B cell (primary cell): ENCODE results near the gene TOPAZ1. TPM values are rescaled to one million over a fixed set of nuclear protein-coding genes. Genes with fewer than 3 reads are reported as not detected.

Experiments used
- ATAC-seq: fragments of 200-7000 bp; cut with Tn5 transposase; one replicate; pipeline ENCODE4 v1.10.0; 2021; ENCODE audit warnings: low read depth, mild to moderate bottlenecking, moderate number of reproducible peaks, moderate library complexity
- CTCF ChIA-PET: fragments of 350-600 bp; sonication (Branson Sonifier 250); formaldehyde crosslinking; loops from one replicate; lab custom pipeline; 2021; ENCODE audit warnings: antibody characterized with exemption, inconsistent platforms; lab: Charles Lee
- POLR2A ChIA-PET: fragments of 350-600 bp; sonication (Branson Sonifier 250); formaldehyde crosslinking; loops from one replicate; lab custom pipeline; 2021; ENCODE audit warnings: antibody characterized with exemption; lab: Charles Lee
- DNase-seq: peaks from one replicate; pipeline ENCODE4 v3.0.0; 2013
- H2AFZ ChIP-seq: 2 replicates; pipeline ENCODE4 v1.6.1; 2012; ENCODE audit warnings: mild to moderate bottlenecking, low read depth, low read length; ENCODE audit not compliant: insufficient read depth, poor library complexity, severe bottlenecking
- H3K27ac ChIP-seq, 2 donors: 1 replicate in 1 of 2; 2 replicates in 1 of 2; pipeline ENCODE4 v1.5.1; 2012 to 2013; ENCODE audit warnings: low read length in 2 of 2, mild to moderate bottlenecking in 2 of 2, moderate library complexity in 1 of 2
- H3K27me3 ChIP-seq, 4 experiments: fragments of 200-600 bp in 1 of 4; sonication (generic) in 1 of 4; replicated peaks in 1 of 4; 1 replicate in 2 of 4; 2 replicates in 2 of 4; pipeline versions ENCODE4 v1.6.1 to v1.7.0; 2013 to 2016; ENCODE audit warnings: low read length in 3 of 4, mild to moderate bottlenecking in 2 of 4, mixed read lengths in 1 of 4, moderate library complexity in 1 of 4; ENCODE audit not compliant: insufficient read depth in 4 of 4, control insufficient read depth in 3 of 4; ENCODE audit errors: control extremely low read depth in 1 of 4
- H3K36me3 ChIP-seq, 2 experiments: replicated peaks in 1 of 2; 1 replicate in 1 of 2; 2 replicates in 1 of 2; pipeline versions ENCODE4 v1.6.1 to v1.7.1; 2013; ENCODE audit warnings: low read length in 1 of 2; ENCODE audit not compliant: insufficient read depth in 2 of 2, control insufficient read depth in 1 of 2; ENCODE audit errors: control extremely low read depth in 1 of 2, extremely low read depth in 1 of 2
- H3K4me1 ChIP-seq, 2 donors: fragments of 200-600 bp in 1 of 2; sonication (generic) in 1 of 2; 1 replicate in 1 of 2; 2 replicates in 1 of 2; pipeline versions ENCODE4 v1.5.1 to v1.6.1; 2013 to 2017; ENCODE audit warnings: low read length in 2 of 2; ENCODE audit not compliant: control insufficient read depth in 2 of 2, insufficient read depth in 2 of 2
- H3K4me2 ChIP-seq: replicated peaks from 2 replicates; pipeline ENCODE3; 2012; ENCODE audit warnings: mild to moderate bottlenecking, low read depth, low read length; ENCODE audit not compliant: poor library complexity, severe bottlenecking
- H3K4me3 ChIP-seq, 5 experiments: fragments of 200-600 bp in 1 of 5; sonication (generic) in 1 of 5; 1 replicate in 3 of 5; 2 replicates in 2 of 5; pipeline versions ENCODE4 v1.5.1 to v1.7.0; 2011 to 2016; ENCODE audit warnings: low read length in 4 of 5, mild to moderate bottlenecking in 4 of 5, low read depth in 2 of 5, control low read depth in 1 of 5, moderate library complexity in 1 of 5; ENCODE audit not compliant: insufficient read depth in 1 of 5; ENCODE audit errors: control extremely low read depth in 1 of 5, extremely low read depth in 1 of 5
- H3K79me2 ChIP-seq: fragments of 200-600 bp; sonication (generic); one replicate; pipeline ENCODE4 v1.6.0; 2016; ENCODE audit warnings: low read length; ENCODE audit not compliant: control insufficient read depth, insufficient read depth
- H3K9ac ChIP-seq: fragments of 200-600 bp; sonication (generic); 2 replicates; pipeline ENCODE4 v1.6.1; 2017; ENCODE audit warnings: mild to moderate bottlenecking, low read length, moderate library complexity
- H3K9me3 ChIP-seq, 3 donors: one replicate each; pipeline versions ENCODE4 v1.6.1 to v1.7.1; 2013; ENCODE audit warnings: low read length in 2 of 3; ENCODE audit not compliant: control insufficient read depth in 2 of 3, insufficient read depth in 1 of 3; ENCODE audit errors: control extremely low read depth in 1 of 3
- H4K20me1 ChIP-seq: 2 replicates; pipeline ENCODE4 v1.6.0; 2012; ENCODE audit warnings: mild to moderate bottlenecking, low read length; ENCODE audit not compliant: insufficient read depth, control insufficient read depth, poor library complexity, severe bottlenecking
- H3K27ac Mint-ChIP-seq: one replicate; pipeline ENCODE4 v1.8.0; 2021; ENCODE audit warnings: mixed read lengths
- H3K27me3 Mint-ChIP-seq: one replicate; pipeline ENCODE4 v1.8.0; 2021; ENCODE audit warnings: mixed read lengths
- H3K4me1 Mint-ChIP-seq: one replicate; pipeline ENCODE4 v1.8.0; 2021; ENCODE audit warnings: mixed read lengths
- H3K4me3 Mint-ChIP-seq: one replicate; pipeline ENCODE4 v1.8.0; 2021; ENCODE audit warnings: mixed read lengths
- H3K9me3 Mint-ChIP-seq: one replicate; pipeline ENCODE4 v1.8.0; 2022; ENCODE audit warnings: mixed read lengths; ENCODE audit not compliant: insufficient read depth
- CTCF ChIP-seq: fragments of 200-600 bp; IDR thresholded peaks from one replicate; pipeline ENCODE4 v1.8.0; 2022; ENCODE audit warnings: antibody characterized with exemption, mild to moderate bottlenecking
- EZH2 ChIP-seq: IDR thresholded peaks from 2 replicates; pipeline ENCODE4 v1.6.1; 2012; ENCODE audit warnings: borderline replicate concordance, low read depth, mild to moderate bottlenecking, moderate library complexity, low read length; ENCODE audit not compliant: insufficient read depth, poor library complexity, severe bottlenecking
- WGBS: methylation state at CpG from one replicate; pipeline ENCODE4 v1.1.5; 2013; ENCODE audit warnings: missing lambda C conversion rate; ENCODE audit not compliant: insufficient coverage; 5-methylcytosine and 5-hydroxymethylcytosine counted together
- intact Hi-C: fragments of 100-400 bp; cut with micrococcal nuclease; formaldehyde crosslinking; loops from one replicate; pipeline ENCODE4 v1.10.0; 2022
- polyA plus RNA-seq: library from polyadenylated mRNA; depleted of rRNA; stranded (reverse); fragments of >200 nt; gene quantifications from 2 replicates; pipeline ENCODE4 v1.2.3, GENCODE V29; 2012
- total RNA-seq, 2 donors: library from RNA; stranded (reverse); fragments of 120-200 nt in 1 of 2; gene quantifications; 1 replicate in 1 of 2; 2 replicates in 1 of 2; pipeline versions ENCODE4 v1.2.3 to v1.2.4, GENCODE V29; 2013 to 2022

Gene TOPAZ1
- total and polyA plus RNA-seq, 2 donors (not counting 1 experiment from before 2014, with no cell fraction given), result not detected

- Histone ChIP-seq H3K4me1 (no peaks in the 10 kb centered on the region), H4K20me1 (no peaks in the 10 kb centered on the region), H3K4me2 (no peak overlapping the region), H2AFZ (no peak overlapping the region), H3K27ac (no peak overlapping the region), H3K4me3 (no peak overlapping the region), H3K79me2 (no peaks in the 10 kb centered on the region), H3K9ac (no peak overlapping the region), H3K9me3 (no peaks in the 10 kb centered on the region), H3K36me3 (no peaks in the 10 kb centered on the region), H3K27me3 (peaks cover 0 to 15% (median 7%) of the 10 kb centered on the region in 4 experiments)
- WGBS, result 38% methylated on average over 1 of the region's 5 CpGs
- CTCF ChIA-PET, result interaction anchor here (1.4 to 2.7 kb wide), 2 partner anchors 15 to 25 kb away, joined by 4 to 7 read pairs; no protein-coding TSS in a partner anchor
- DNase-seq (no peak), ATAC-seq (no peak)
- Mint-ChIP-seq H3K9me3 (peaks cover 4% of the 10 kb centered on the region), H3K27me3 (peaks cover 44% of the 10 kb centered on the region), H3K4me3 (no peak overlapping the region), H3K4me1 (no peaks in the 10 kb centered on the region), H3K27ac (no peak overlapping the region)
- POLR2A ChIA-PET, result no interaction called here
- intact Hi-C loops, result no loop called here
- no peak for TF ChIP-seq EZH2
- TF ChIP-seq CTCF, result no peak
These were observed 18.4 kb upstream of the TOPAZ1 start for GRCh38 chr3:44223299-44223698.

GRCh38 chr3:44224131-44224530, 17.6 kb upstream of the TOPAZ1 start:
- no CpG with 5 or more reads among the region's 2 CpGs for WGBS
- Histone ChIP-seq H3K4me3 (no peak overlapping the region), H3K27me3 (peaks cover 0 to 15% (median 7%) of the 10 kb centered on the region in 4 experiments), H3K4me1 (no peaks in the 10 kb centered on the region), H3K36me3 (no peaks in the 10 kb centered on the region), H2AFZ (no peak overlapping the region), H3K9me3 (no peaks in the 10 kb centered on the region), H3K79me2 (no peaks in the 10 kb centered on the region), H4K20me1 (no peaks in the 10 kb centered on the region), H3K27ac (no peak overlapping the region), H3K9ac (no peak overlapping the region), H3K4me2 (no peak overlapping the region)
- intact Hi-C loops, result no loop called here
- Mint-ChIP-seq H3K9me3 (peaks cover 2% of the 10 kb centered on the region), H3K27ac (no peak overlapping the region), H3K4me1 (no peaks in the 10 kb centered on the region), H3K4me3 (no peak overlapping the region), H3K27me3 (peaks cover 41% of the 10 kb centered on the region)
- TF ChIP-seq EZH2 (no peak), CTCF (no peak)
- ChIA-PET POLR2A (no interaction called here), CTCF (interaction anchor here (0.7 to 2.7 kb wide), 4 partner anchors 11 to 25 kb away, joined by 3 to 7 read pairs (median 4); no protein-coding TSS in a partner anchor)
- ATAC-seq (no peak), DNase-seq (no peak)
